Common myeloid progenitor, CD34-positive (primary cell): ENCODE data around the gene KCNK5.

Experiments
- CTCF ChIA-PET: fragments of 350-600 bp; sonication (Branson Sonifier 250); formaldehyde crosslinking; loops from one replicate; lab custom pipeline; 2021; ENCODE audit warnings: antibody characterized with exemption; lab: Charles Lee
- POLR2A ChIA-PET: fragments of 350-600 bp; sonication (Branson Sonifier 250); formaldehyde crosslinking; loops from one replicate; lab custom pipeline; 2021; ENCODE audit warnings: antibody characterized with exemption; lab: Charles Lee
- DNase-seq, 3 donors: peaks; one replicate each; pipeline versions ENCODE4 v3.0.0 to v3.0.0-alpha.2; 2013
- H3K27ac ChIP-seq, 2 experiments: 1 replicate in 1 of 2; 2 replicates in 1 of 2; pipeline ENCODE4 v1.7.0; 2013; ENCODE audit warnings: inconsistent platforms in 2 of 2, low read length in 2 of 2, mild to moderate bottlenecking in 2 of 2, low read depth in 1 of 2, moderate library complexity in 1 of 2; ENCODE audit not compliant: severe bottlenecking in 2 of 2, insufficient read depth in 1 of 2, poor library complexity in 1 of 2
- H3K27me3 ChIP-seq, 5 experiments: replicated peaks in 2 of 5; 1 replicate in 3 of 5; 2 replicates in 2 of 5; pipeline versions ENCODE4 v1.6.1 to v1.7.0; 2013; ENCODE audit warnings: low read length in 4 of 5, mild to moderate bottlenecking in 2 of 5, moderate library complexity in 2 of 5, inconsistent platforms in 1 of 5; ENCODE audit not compliant: insufficient read depth in 5 of 5, control insufficient read depth in 4 of 5
- H3K36me3 ChIP-seq, 4 experiments: 1 replicate in 2 of 4; 2 replicates in 2 of 4; pipeline versions ENCODE4 v1.6.1 to v1.7.0; 2013; ENCODE audit warnings: low read length in 3 of 4, control low read depth in 1 of 4, mild to moderate bottlenecking in 1 of 4; ENCODE audit not compliant: control insufficient read depth in 4 of 4, insufficient read depth in 4 of 4
- H3K4me1 ChIP-seq, 4 experiments: 1 replicate in 3 of 4; 2 replicates in 1 of 4; pipeline versions ENCODE4 v1.6.1 to v1.7.1; 2013; ENCODE audit warnings: low read length in 3 of 4, mild to moderate bottlenecking in 3 of 4, control low read depth in 1 of 4, inconsistent platforms in 1 of 4, moderate library complexity in 1 of 4; ENCODE audit not compliant: control insufficient read depth in 4 of 4, insufficient read depth in 4 of 4; ENCODE audit errors: control extremely low read depth in 1 of 4
- H3K4me3 ChIP-seq, 7 experiments: 1 replicate in 4 of 7; 2 replicates in 3 of 7; pipeline versions ENCODE4 v1.5.1 to v1.7.0; 2013; ENCODE audit warnings: mild to moderate bottlenecking in 7 of 7, low read length in 6 of 7, moderate library complexity in 6 of 7, inconsistent platforms in 2 of 7, low read depth in 2 of 7, control low read depth in 1 of 7; ENCODE audit not compliant: insufficient read depth in 4 of 7, control insufficient read depth in 1 of 7; ENCODE audit errors: extremely low read depth in 1 of 7
- H3K9me3 ChIP-seq, 5 experiments: 1 replicate in 4 of 5; 2 replicates in 1 of 5; pipeline versions ENCODE4 v1.6.1 to v1.7.1; 2013; ENCODE audit warnings: low read length in 4 of 5, mild to moderate bottlenecking in 2 of 5, inconsistent platforms in 1 of 5, low read depth in 1 of 5, moderate library complexity in 1 of 5; ENCODE audit not compliant: control insufficient read depth in 4 of 5, insufficient read depth in 2 of 5; ENCODE audit errors: control extremely low read depth in 1 of 5
- WGBS: methylation state at CpG from one replicate; pipeline ENCODE4 v1.1.5; 2013; ENCODE audit not compliant: insufficient coverage; 5-methylcytosine and 5-hydroxymethylcytosine counted together

KCNK5 gene

DNA sequence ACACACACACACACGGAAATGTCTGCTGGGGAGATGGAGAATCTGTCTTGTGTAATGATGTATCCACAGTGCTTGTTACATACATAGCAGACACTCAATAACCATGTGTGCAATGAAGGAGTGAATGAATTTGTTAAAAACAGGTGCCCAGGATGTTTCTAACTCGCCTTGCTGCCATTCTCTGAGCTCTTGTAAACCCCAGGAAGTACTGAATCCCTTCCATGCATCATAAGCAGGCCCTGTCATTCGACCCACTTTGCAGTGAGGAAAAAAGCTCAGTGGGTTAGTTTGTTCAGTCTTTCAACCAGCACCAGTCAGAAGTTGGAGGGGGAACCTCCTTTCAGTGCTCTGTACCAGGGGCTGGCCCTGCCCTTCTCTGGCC is 1.4 kb upstream of the KCNK5 start:
- peaks cover 0 to 21% (median 6%) of the 10 kb centered on the region in 5 experiments for H3K27me3 ChIP-seq
- H3K36me3 ChIP-seq = no peaks in the 10 kb centered on the region
- CTCF ChIA-PET = interaction anchor here (1.2 to 1.6 kb wide), 3 partner anchors 29 to 142 kb away, joined by 3 read pairs; no protein-coding TSS in a partner anchor
- POLR2A ChIA-PET = interaction anchor here (0.7 kb wide), 1 partner anchor 9 kb away, joined by 4 read pairs; no protein-coding TSS in a partner anchor
- no peak overlapping the region for H3K4me3 ChIP-seq
- H3K9me3 ChIP-seq = no peaks in the 10 kb centered on the region
- no peak for DNase-seq
- no peak overlapping the region for H3K27ac ChIP-seq
- 87% methylated on average over 2 of the region's 3 CpGs for WGBS
- peaks cover 5 to 42% (median 40%) of the 10 kb centered on the region in 4 experiments for H3K4me1 ChIP-seq

DNA sequence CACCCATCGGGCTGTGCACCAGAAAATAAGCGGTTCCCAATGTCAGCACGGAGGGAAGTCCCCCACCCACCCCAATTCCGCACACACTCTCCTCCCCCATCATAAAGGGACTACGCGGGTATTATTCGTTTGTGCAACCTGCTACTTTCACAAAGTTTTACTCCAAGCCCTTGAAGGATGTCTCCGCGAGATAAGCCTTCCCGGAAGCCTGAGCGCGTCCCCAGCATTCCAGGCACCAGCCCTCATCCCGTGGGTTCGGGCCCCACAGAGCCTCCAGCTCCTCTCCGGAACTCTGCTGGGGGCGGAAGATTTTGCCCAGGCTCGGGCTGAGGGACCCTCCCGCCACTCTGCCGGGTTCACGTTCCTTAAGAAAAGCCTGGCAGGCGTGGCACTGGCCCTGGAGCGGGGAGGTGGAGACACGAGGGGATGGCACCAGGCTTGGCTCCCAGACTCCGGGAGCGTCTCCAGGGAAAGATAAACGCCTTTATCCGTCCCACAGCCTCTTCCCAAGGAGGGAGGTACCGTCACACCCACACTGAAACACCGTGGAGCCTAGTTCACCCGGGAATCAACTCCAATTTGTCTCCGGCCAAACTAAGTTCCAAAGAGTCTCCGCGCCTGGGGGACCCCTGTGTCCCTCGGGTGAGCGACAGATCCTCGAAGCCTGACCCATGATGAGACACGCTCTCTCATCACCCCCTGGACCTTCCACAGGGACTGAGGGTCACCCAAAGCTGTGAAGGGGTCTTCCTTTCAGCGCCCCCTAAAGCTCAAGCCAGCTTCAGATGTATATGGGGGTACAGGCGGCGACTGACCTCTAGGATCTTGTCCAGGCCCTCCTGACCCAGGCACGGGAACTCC is 934 bp downstream of the KCNK5 start:
- CTCF ChIA-PET = interaction anchor here (1.2 to 1.4 kb wide), 2 partner anchors 22 to 57 kb away, joined by 3 read pairs; no protein-coding TSS in a partner anchor
- peaks cover 0 to 21% (median 6%) of the 10 kb centered on the region in 5 experiments for H3K27me3 ChIP-seq
- DNase-seq = peak in 1 of 3 donors; percentile 36
- H3K27ac ChIP-seq = peak overlapping the region in 1 of 2 experiments; percentile 64
- peaks cover 5 to 63% (median 52%) of the 10 kb centered on the region in 4 experiments for H3K4me1 ChIP-seq
- WGBS = 46% methylated on average over 40 of the region's 41 CpGs
- no peaks in the 10 kb centered on the region for H3K36me3 ChIP-seq
- no peaks in the 10 kb centered on the region for H3K9me3 ChIP-seq
- POLR2A ChIA-PET = no interaction called here
- H3K4me3 ChIP-seq = peak overlapping the region in 6 of 7 experiments; percentile 45 to 76 (median 62)

DNA sequence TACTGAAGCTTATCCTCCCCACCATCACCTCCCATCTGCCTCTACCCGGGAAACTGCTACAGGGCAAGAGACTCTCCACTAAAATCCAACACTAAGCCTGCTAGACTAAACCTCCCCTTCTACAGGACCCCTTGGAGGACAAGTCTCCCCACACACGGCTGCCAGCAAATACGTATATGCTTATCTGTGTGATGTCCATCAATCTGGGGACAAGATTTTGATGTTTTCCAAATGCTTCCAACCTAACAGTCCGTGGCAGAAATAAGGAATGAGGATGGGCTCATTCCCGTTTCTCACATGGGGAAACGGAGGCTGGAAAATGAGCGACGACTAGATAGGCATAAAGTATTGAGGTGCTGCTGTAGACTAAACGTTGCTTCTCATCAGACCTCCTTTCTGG is 1.8 kb downstream of the KCNK5 start:
- WGBS = 88% methylated on average over 9 of the region's 9 CpGs
- no peak for DNase-seq
- ChIA-PET CTCF (interaction anchor here (1.1 to 1.2 kb wide), 2 partner anchors 23 to 81 kb away, joined by 3 read pairs; no protein-coding TSS in a partner anchor), POLR2A (no interaction called here)
- Histone ChIP-seq H3K27me3 (peaks cover 0 to 21% (median 6%) of the 10 kb centered on the region in 5 experiments), H3K4me1 (peaks cover 5 to 67% (median 54%) of the 10 kb centered on the region in 4 experiments), H3K4me3 (peak overlapping the region in 5 of 7 experiments; percentile 45 to 76 (median 64)), H3K36me3 (peaks cover 0 to 2% (median 0%) of the 10 kb centered on the region in 4 experiments), H3K27ac (peak overlapping the region in 1 of 2 experiments; percentile 62), H3K9me3 (no peaks in the 10 kb centered on the region)

DNA sequence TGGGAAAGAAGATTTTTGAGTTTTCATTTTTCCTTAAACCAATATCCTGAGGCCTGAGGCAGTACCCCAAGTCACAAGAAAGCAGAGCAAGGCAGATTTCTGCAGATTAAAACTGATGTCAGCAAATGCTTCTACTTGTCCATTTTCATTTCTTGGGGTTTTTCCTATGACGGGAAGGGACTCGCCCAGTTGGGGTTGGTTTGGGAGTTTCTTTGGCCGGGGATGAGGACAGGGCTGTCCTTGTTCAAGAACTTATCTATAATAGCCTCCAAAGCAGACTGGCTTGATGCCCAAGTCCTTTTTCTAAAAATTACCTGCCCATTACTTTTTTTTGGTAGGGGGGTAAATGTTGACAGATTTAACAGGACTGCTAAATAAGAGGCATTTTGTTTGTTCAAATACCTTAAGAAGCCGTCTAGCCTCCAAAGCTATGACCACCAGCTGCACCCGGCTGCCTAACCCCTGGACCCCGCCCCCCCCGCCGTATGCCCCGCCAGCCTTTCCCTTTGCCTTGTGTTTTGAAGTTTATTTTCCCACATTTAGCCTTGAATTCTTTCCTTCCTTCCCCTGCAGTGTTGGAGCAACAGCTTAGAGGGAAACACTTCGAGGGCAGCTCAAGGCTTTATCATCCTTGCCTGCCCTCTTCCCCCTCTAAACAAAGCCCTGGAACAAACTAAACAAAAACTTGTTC is 2.5 kb downstream of the KCNK5 start:
- Histone ChIP-seq H3K4me1 (peaks cover 5 to 74% (median 59%) of the 10 kb centered on the region in 4 experiments), H3K36me3 (peaks cover 0 to 2% (median 0%) of the 10 kb centered on the region in 4 experiments), H3K9me3 (no peaks in the 10 kb centered on the region), H3K4me3 (peak overlapping the region in 3 of 7 experiments; percentile 61 to 76 (median 74)), H3K27me3 (peaks cover 0 to 21% (median 6%) of the 10 kb centered on the region in 5 experiments), H3K27ac (peak overlapping the region in 1 of 2 experiments; percentile 62)
- POLR2A ChIA-PET = no interaction called here
- CTCF ChIA-PET = interaction anchor here (1.1 to 1.7 kb wide), 3 partner anchors 9 to 82 kb away, joined by 3 to 4 read pairs (median 3); no protein-coding TSS in a partner anchor
- WGBS = 68% methylated on average over 8 of the region's 10 CpGs
- DNase-seq = no peak

DNA sequence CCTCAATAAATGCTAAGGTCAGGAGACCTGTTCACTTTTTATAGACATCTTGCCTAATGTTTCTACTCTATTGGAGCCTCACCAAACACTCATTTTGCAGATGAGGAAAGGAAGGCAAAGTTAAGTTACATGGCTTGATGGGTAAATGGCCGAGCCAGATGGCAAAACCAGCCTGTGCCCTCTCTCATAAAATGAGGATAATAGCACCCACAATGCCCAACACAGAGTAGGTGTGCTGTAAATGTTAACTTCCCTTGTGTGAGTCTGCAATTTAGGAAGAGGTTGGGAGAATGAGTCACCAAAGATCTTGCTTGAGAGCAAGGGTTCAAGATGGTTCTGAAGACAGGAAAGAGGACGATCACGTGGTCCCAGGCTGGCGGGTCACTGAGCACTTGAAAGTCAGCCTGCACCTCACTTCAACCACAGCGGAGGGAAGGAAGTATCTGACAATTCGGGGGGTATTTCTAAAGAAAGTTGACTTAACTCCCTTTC is 3.3 kb downstream of the KCNK5 start:
- Histone ChIP-seq H3K27me3 (peaks cover 0 to 19% (median 6%) of the 10 kb centered on the region in 5 experiments), H3K36me3 (peaks cover 0 to 5% (median 1%) of the 10 kb centered on the region in 4 experiments), H3K9me3 (no peaks in the 10 kb centered on the region), H3K27ac (peak overlapping the region in 1 of 2 experiments; percentile 65), H3K4me1 (peaks cover 5 to 82% (median 62%) of the 10 kb centered on the region in 4 experiments), H3K4me3 (peak overlapping the region in 3 of 7 experiments; percentile 32 to 74 (median 33))
- WGBS = 4% methylated on average over 4 of the region's 6 CpGs
- POLR2A ChIA-PET = no interaction called here
- CTCF ChIA-PET = interaction anchor here (1.7 to 2.2 kb wide), 2 partner anchors 9 to 77 kb away, joined by 4 to 5 read pairs; no protein-coding TSS in a partner anchor
- peak; percentile 32 to 89 (median 86) for DNase-seq

DNA sequence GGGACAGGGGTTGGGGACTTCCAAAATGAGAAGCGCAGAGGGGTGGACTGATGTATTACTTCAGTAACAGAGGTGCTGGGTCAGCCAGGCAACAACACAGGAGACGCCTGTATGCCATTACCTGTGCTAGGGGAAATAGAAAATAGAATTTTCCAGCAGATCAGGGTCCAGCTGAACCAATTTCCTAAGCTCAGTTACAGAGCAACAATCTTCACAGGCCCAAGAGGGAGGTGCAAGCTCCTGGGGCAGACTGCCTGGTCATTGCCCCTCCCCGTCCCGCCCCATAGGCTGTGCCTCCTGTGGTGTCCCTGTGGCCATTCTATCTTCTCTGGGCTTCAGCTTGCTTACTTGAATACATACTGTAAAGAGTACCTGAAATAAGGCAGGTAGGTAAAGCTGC is 3.7 kb downstream of the KCNK5 start:
- H3K27ac ChIP-seq = peak overlapping the region in 1 of 2 experiments; percentile 65
- CTCF ChIA-PET = interaction anchor here (1.7 to 2.2 kb wide), 2 partner anchors 8 to 78 kb away, joined by 4 to 5 read pairs; no protein-coding TSS in a partner anchor
- no peak for DNase-seq
- peak overlapping the region in 2 of 7 experiments; percentile 10 to 32 for H3K4me3 ChIP-seq
- peaks cover 0 to 19% (median 4%) of the 10 kb centered on the region in 5 experiments for H3K27me3 ChIP-seq
- 85% methylated on average over 1 of the region's 4 CpGs for WGBS
- POLR2A ChIA-PET = no interaction called here
- peaks cover 5 to 86% (median 64%) of the 10 kb centered on the region in 4 experiments for H3K4me1 ChIP-seq
- H3K9me3 ChIP-seq = no peaks in the 10 kb centered on the region
- peaks cover 0 to 5% (median 1%) of the 10 kb centered on the region in 4 experiments for H3K36me3 ChIP-seq
